PC-3 (cell line): ENCODE data around the gene NFYC. TPM values are rescaled to one million over a fixed set of nuclear protein-coding genes. Genes with fewer than 3 reads are reported as not detected.
A peak's percentile ranks its signal among the peaks of the same experiment; 100 is the strongest.

Experiments
- ATAC-seq: fragments of 200-7000 bp; cut with Tn5 transposase; 2 replicates; pipeline ENCODE4 v1.9.1; 2020; ENCODE audit warnings: mild to moderate bottlenecking, moderate library complexity
- BruUV-seq: library from RNA; stranded (reverse); fragments of 400-500 nt; replicated peaks from 2 replicates; lab custom pipeline; 2021; lab: Mats Ljungman, UMichigan
- CTCF ChIA-PET: fragments of 300-600 bp; sonication (Branson Sonifier 250); formaldehyde crosslinking; loops from one replicate; lab custom pipeline; 2022; ENCODE audit warnings: antibody characterized with exemption; lab: Charles Lee
- POLR2A ChIA-PET: fragments of 300-600 bp; sonication (Branson Sonifier 250); formaldehyde crosslinking; loops from one replicate; lab custom pipeline; 2022; ENCODE audit warnings: antibody characterized with exemption; ENCODE audit not compliant: unreplicated experiment; lab: Charles Lee
- DNase-seq: peaks from one replicate; pipeline ENCODE4 v3.0.0-alpha.2; 2015
- H2AFZ ChIP-seq: fragments of 300-600 bp; sonication (generic); 2 replicates; pipeline ENCODE4 v1.6.0; 2016; ENCODE audit warnings: antibody characterized with exemption, low read length
- H3F3A ChIP-seq: fragments of 300-600 bp; sonication (generic); one replicate; pipeline ENCODE4 v1.6.0; 2017; ENCODE audit warnings: antibody characterized with exemption, low read length, control low read depth, mild to moderate bottlenecking; ENCODE audit not compliant: unreplicated experiment
- H3K27ac ChIP-seq: fragments of 300-600 bp; sonication (generic); 2 replicates; pipeline ENCODE4 v1.5.1; 2016; ENCODE audit warnings: mild to moderate bottlenecking, low read length
- H3K27me3 ChIP-seq: fragments of 300-600 bp; sonication (generic); 2 replicates; pipeline ENCODE4 v1.6.1; 2016; ENCODE audit warnings: low read length, mixed read lengths
- H3K36me3 ChIP-seq: fragments of 300-600 bp; sonication (generic); 2 replicates; pipeline ENCODE4 v1.6.1; 2016; ENCODE audit warnings: low read depth, mixed run types, low read length, mixed read lengths
- H3K4me1 ChIP-seq: fragments of 300-600 bp; sonication (generic); 2 replicates; pipeline ENCODE4 v1.5.1; 2016; ENCODE audit warnings: low read length; ENCODE audit not compliant: insufficient read depth
- H3K4me2 ChIP-seq: fragments of 300-600 bp; sonication (generic); 2 replicates; pipeline ENCODE4 v1.6.0; 2016; ENCODE audit warnings: low read length
- H3K4me3 ChIP-seq: fragments of 300-600 bp; sonication (generic); 2 replicates; pipeline ENCODE4 v1.5.1; 2016; ENCODE audit warnings: mild to moderate bottlenecking, low read length, mixed read lengths
- H3K79me2 ChIP-seq: fragments of 300-600 bp; sonication (generic); 2 replicates; pipeline ENCODE4 v1.6.1; 2017; ENCODE audit warnings: low read length, mixed read lengths
- H3K9ac ChIP-seq: fragments of 300-600 bp; sonication (generic); 2 replicates; pipeline ENCODE4 v1.6.0; 2016; ENCODE audit warnings: mild to moderate bottlenecking, low read length
- H3K9me2 ChIP-seq: fragments of 300-600 bp; sonication (generic); replicated peaks from 2 replicates; pipeline ENCODE4 v1.6.1; 2016; ENCODE audit warnings: mixed run types, low read length, mixed read lengths
- H3K9me3 ChIP-seq: fragments of 300-600 bp; sonication (generic); 2 replicates; pipeline ENCODE4 v1.6.1; 2016; ENCODE audit warnings: low read length, mixed read lengths
- H4K20me1 ChIP-seq: fragments of 300-600 bp; sonication (generic); 2 replicates; pipeline ENCODE4 v1.6.1; 2016; ENCODE audit warnings: low read length, mixed read lengths
- CTCF ChIP-seq: fragments of 300-600 bp; sonication (generic); conservative IDR thresholded peaks from 2 replicates; pipeline ENCODE4 v1.5.1; 2017; ENCODE audit warnings: antibody characterized with exemption, low read depth, mild to moderate bottlenecking, low read length
- EZH2 ChIP-seq: fragments of 300-600 bp; sonication (generic); IDR thresholded peaks from one replicate; pipeline ENCODE4 v1.6.1; 2017; ENCODE audit warnings: antibody characterized with exemption, mild to moderate bottlenecking, low read length; ENCODE audit not compliant: unreplicated experiment
- EZH2phosphoT487 ChIP-seq: fragments of 300-600 bp; sonication (generic); IDR thresholded peaks from 2 replicates; pipeline ENCODE4 v1.6.1; 2018; ENCODE audit warnings: mild to moderate bottlenecking, antibody characterized with exemption, low read length, borderline replicate concordance
- intact Hi-C: fragments of 100-400 bp; cut with micrococcal nuclease; formaldehyde crosslinking; loops from 2 replicates; pipeline ENCODE4 v1.9.0; 2023
- total RNA-seq: library from RNA; depleted of rRNA; stranded (reverse); fragments of >200 nt; gene quantifications from 2 replicates; pipeline ENCODE4 v1.2.3, GENCODE V29; 2014

Gene NFYC
- total RNA-seq, 1 experiment from 2014 or later = 52.6 TPM

- ATAC-seq (no peak), DNase-seq (no peak)
- Histone ChIP-seq H3K9me2 (no peaks in the 10 kb centered on the region), H3K9me3 (no peaks in the 10 kb centered on the region), H3K27me3 (no peaks in the 10 kb centered on the region), H3K4me1 (peaks cover 7% of the 10 kb centered on the region), H3K4me2 (no peak overlapping the region), H2AFZ (no peak overlapping the region), H4K20me1 (no peaks in the 10 kb centered on the region), H3F3A (no peaks in the 10 kb centered on the region), H3K27ac (no peak overlapping the region), H3K79me2 (no peaks in the 10 kb centered on the region), H3K4me3 (no peak overlapping the region), H3K9ac (no peak overlapping the region), H3K36me3 (no peaks in the 10 kb centered on the region)
- CTCF ChIA-PET = no interaction called here
- intact Hi-C loops = no loop called here
- no peak for TF ChIP-seq CTCF
- no peak for TF ChIP-seq EZH2
- no peak for TF ChIP-seq EZH2phosphoT487
- POLR2A ChIA-PET = no interaction called here
- BruUV-seq = no TSS peak
These were observed 107.1 kb downstream of the NFYC start for GRCh38 chr1:40798366-40799281.

- H4K20me1 ChIP-seq = no peaks in the 10 kb centered on the region
- no peaks in the 10 kb centered on the region for H3K9me2 ChIP-seq
- no peak overlapping the region for H3K27ac ChIP-seq
- DNase-seq (no peak), ATAC-seq (no peak)
- peaks cover 7% of the 10 kb centered on the region for H3K4me1 ChIP-seq
- ChIA-PET CTCF (no interaction called here), POLR2A (no interaction called here)
- H3K9ac ChIP-seq = no peak overlapping the region
- intact Hi-C loops = no loop called here
- no peak overlapping the region for H2AFZ ChIP-seq
- no peak overlapping the region for H3K4me3 ChIP-seq
- H3K36me3 ChIP-seq = no peaks in the 10 kb centered on the region
- no peak overlapping the region for H3K4me2 ChIP-seq
- no peaks in the 10 kb centered on the region for H3K79me2 ChIP-seq
- TF ChIP-seq CTCF (no peak), EZH2phosphoT487 (no peak), EZH2 (no peak)
- BruUV-seq = no TSS peak
- no peaks in the 10 kb centered on the region for H3K9me3 ChIP-seq
- no peaks in the 10 kb centered on the region for H3F3A ChIP-seq
- no peaks in the 10 kb centered on the region for H3K27me3 ChIP-seq
These were observed 107.9 kb downstream of the NFYC start for GRCh38 chr1:40799351-40799867.

- no TSS peak for BruUV-seq
- H3K79me2 ChIP-seq = no peaks in the 10 kb centered on the region
- DNase-seq (no peak), ATAC-seq (no peak)
- H3K4me2 ChIP-seq = peak overlapping the region; percentile 87
- TF ChIP-seq EZH2phosphoT487 = no peak
- no peak for TF ChIP-seq CTCF
- TF ChIP-seq EZH2 = no peak
- H4K20me1 ChIP-seq = no peaks in the 10 kb centered on the region
- no peaks in the 10 kb centered on the region for H3F3A ChIP-seq
- peaks cover 7% of the 10 kb centered on the region for H3K4me1 ChIP-seq
- intact Hi-C loops = no loop called here
- H3K4me3 ChIP-seq = peak overlapping the region; percentile 63
- no peaks in the 10 kb centered on the region for H3K9me3 ChIP-seq
- no peaks in the 10 kb centered on the region for H3K9me2 ChIP-seq
- no peaks in the 10 kb centered on the region for H3K27me3 ChIP-seq
- H3K9ac ChIP-seq = no peak overlapping the region
- H2AFZ ChIP-seq = peak overlapping the region; percentile 89
- POLR2A ChIA-PET = no interaction called here
- H3K36me3 ChIP-seq = no peaks in the 10 kb centered on the region
- CTCF ChIA-PET = no interaction called here
- H3K27ac ChIP-seq = no peak overlapping the region
These were observed 110.2 kb downstream of the NFYC start for GRCh38 chr1:40801742-40802077.
